SK-N-SH treated with all-trans-retinoic acid at 6 μM for 48 hours (cell line): Measurements from ENCODE around the gene SLU7.

Experiments used
- ATAC-seq: fragments of 200-7000 bp; cut with Tn5 transposase; 3 replicates; pipeline ENCODE4 v1.9.1; 2020; ENCODE audit warnings: mild to moderate bottlenecking, moderate library complexity
- BACH2 ChIP-seq: fragments of 250-450 bp; sonication (Bioruptor Pico); IDR thresholded peaks from 2 replicates; pipeline ENCODE4 v1.9.0; 2021; ENCODE audit warnings: mild to moderate bottlenecking, borderline replicate concordance
- CSDC2 ChIP-seq: fragments of 250-450 bp; sonication (Bioruptor Pico); IDR thresholded peaks from 2 replicates; pipeline ENCODE4 v1.5.0; 2020; ENCODE audit warnings: mild to moderate bottlenecking, moderate library complexity
- ESRRG ChIP-seq: fragments of 250-450 bp; sonication (Bioruptor Pico); IDR thresholded peaks from 2 replicates; pipeline ENCODE4 v1.6.1; 2021; ENCODE audit warnings: mild to moderate bottlenecking
- GLIS3 ChIP-seq: fragments of 250-450 bp; sonication (Bioruptor Pico); IDR thresholded peaks from 2 replicates; pipeline ENCODE4 v1.5.0; 2020; ENCODE audit warnings: mild to moderate bottlenecking, moderate library complexity
- ISL1 ChIP-seq: fragments of 250-450 bp; sonication (Bioruptor Pico); IDR thresholded peaks from 2 replicates; pipeline ENCODE4 v2.1.2; 2022; ENCODE audit warnings: mild to moderate bottlenecking, moderate library complexity
- OSR1 ChIP-seq: fragments of 250-450 bp; sonication (Bioruptor Pico); IDR thresholded peaks from 2 replicates; pipeline ENCODE4 v1.8.0; 2022; ENCODE audit warnings: moderate library complexity, mild to moderate bottlenecking, inconsistent platforms
- PPARA ChIP-seq: fragments of 250-450 bp; sonication (Bioruptor Pico); IDR thresholded peaks from 2 replicates; pipeline ENCODE4 v1.5.0; 2020; ENCODE audit warnings: mild to moderate bottlenecking, borderline replicate concordance
- RARB ChIP-seq: fragments of 250-450 bp; sonication (Bioruptor Pico); IDR thresholded peaks from 2 replicates; pipeline ENCODE4 v1.8.0; 2021; ENCODE audit warnings: mild to moderate bottlenecking, moderate library complexity
- SNAI2 ChIP-seq: fragments of 250-450 bp; sonication (Bioruptor Pico); IDR thresholded peaks from 2 replicates; pipeline ENCODE4 v1.5.0; 2020; ENCODE audit warnings: mild to moderate bottlenecking, moderate library complexity
- TCF4 ChIP-seq: fragments of 250-450 bp; sonication (Bioruptor Pico); IDR thresholded peaks from 2 replicates; pipeline ENCODE4 v1.8.0; 2021; ENCODE audit warnings: mild to moderate bottlenecking, moderate library complexity, borderline replicate concordance
- TOX ChIP-seq: fragments of 250-450 bp; sonication (Bioruptor Pico); IDR thresholded peaks from 2 replicates; pipeline ENCODE4 v1.8.0; 2021; ENCODE audit warnings: mild to moderate bottlenecking, moderate library complexity, borderline replicate concordance
- ZC3H10 ChIP-seq: fragments of 250-450 bp; sonication (Bioruptor Pico); IDR thresholded peaks from 2 replicates; pipeline ENCODE4 v1.5.1; 2021; ENCODE audit warnings: mild to moderate bottlenecking, moderate library complexity
- ZFP3 ChIP-seq: fragments of 250-450 bp; sonication (Bioruptor Pico); IDR thresholded peaks from 2 replicates; pipeline ENCODE4 v1.5.0; 2020; ENCODE audit warnings: mild to moderate bottlenecking, moderate library complexity
- ZFP30 ChIP-seq: fragments of 450-650 bp; formaldehyde crosslinking; IDR thresholded peaks from 2 replicates; pipeline ENCODE4 v1.5.0; 2022; ENCODE audit warnings: mild to moderate bottlenecking, moderate library complexity
- ZNF565 ChIP-seq: fragments of 450-650 bp; formaldehyde crosslinking; conservative IDR thresholded peaks from 2 replicates; pipeline ENCODE4 v1.5.0; 2020; ENCODE audit warnings: low read depth, mild to moderate bottlenecking, moderate library complexity
- ZNF70 ChIP-seq: fragments of 450-650 bp; formaldehyde crosslinking; IDR thresholded peaks from 2 replicates; pipeline ENCODE4 v1.5.0; 2020; ENCODE audit warnings: mild to moderate bottlenecking, moderate library complexity
- ZNF8 ChIP-seq: fragments of 450-650 bp; formaldehyde crosslinking; IDR thresholded peaks from 2 replicates; pipeline ENCODE4 v1.5.0; 2020; ENCODE audit warnings: mild to moderate bottlenecking, moderate library complexity
- TF ChIP-seq, protein P1 (sequence below): fragments of 250-450 bp; sonication (Bioruptor Pico); IDR thresholded peaks from 2 replicates; pipeline ENCODE4 v1.5.1; 2021; ENCODE audit warnings: mild to moderate bottlenecking, moderate library complexity
- TF ChIP-seq, protein P2 (sequence below): fragments of 250-450 bp; sonication (Bioruptor Pico); IDR thresholded peaks from 2 replicates; pipeline ENCODE4 v1.8.0; 2020; ENCODE audit warnings: mild to moderate bottlenecking, moderate library complexity, borderline replicate concordance
- TF ChIP-seq, protein P3 (sequence below): fragments of 250-450 bp; sonication (Bioruptor Pico); IDR thresholded peaks from 2 replicates; pipeline ENCODE4 v1.8.0; 2021; ENCODE audit warnings: low read depth, mild to moderate bottlenecking, moderate library complexity, borderline replicate concordance
- TF ChIP-seq, protein P4 (sequence below): fragments of 250-450 bp; sonication (Bioruptor Pico); IDR thresholded peaks from 2 replicates; pipeline ENCODE4 v1.5.1; 2020; ENCODE audit warnings: low read depth, mild to moderate bottlenecking, moderate library complexity
- TF ChIP-seq, protein P5 (sequence below): fragments of 250-450 bp; sonication (Bioruptor Pico); IDR thresholded peaks from 2 replicates; pipeline ENCODE4 v1.5.0; 2020; ENCODE audit warnings: mild to moderate bottlenecking, moderate library complexity

SLU7 gene

DNA sequence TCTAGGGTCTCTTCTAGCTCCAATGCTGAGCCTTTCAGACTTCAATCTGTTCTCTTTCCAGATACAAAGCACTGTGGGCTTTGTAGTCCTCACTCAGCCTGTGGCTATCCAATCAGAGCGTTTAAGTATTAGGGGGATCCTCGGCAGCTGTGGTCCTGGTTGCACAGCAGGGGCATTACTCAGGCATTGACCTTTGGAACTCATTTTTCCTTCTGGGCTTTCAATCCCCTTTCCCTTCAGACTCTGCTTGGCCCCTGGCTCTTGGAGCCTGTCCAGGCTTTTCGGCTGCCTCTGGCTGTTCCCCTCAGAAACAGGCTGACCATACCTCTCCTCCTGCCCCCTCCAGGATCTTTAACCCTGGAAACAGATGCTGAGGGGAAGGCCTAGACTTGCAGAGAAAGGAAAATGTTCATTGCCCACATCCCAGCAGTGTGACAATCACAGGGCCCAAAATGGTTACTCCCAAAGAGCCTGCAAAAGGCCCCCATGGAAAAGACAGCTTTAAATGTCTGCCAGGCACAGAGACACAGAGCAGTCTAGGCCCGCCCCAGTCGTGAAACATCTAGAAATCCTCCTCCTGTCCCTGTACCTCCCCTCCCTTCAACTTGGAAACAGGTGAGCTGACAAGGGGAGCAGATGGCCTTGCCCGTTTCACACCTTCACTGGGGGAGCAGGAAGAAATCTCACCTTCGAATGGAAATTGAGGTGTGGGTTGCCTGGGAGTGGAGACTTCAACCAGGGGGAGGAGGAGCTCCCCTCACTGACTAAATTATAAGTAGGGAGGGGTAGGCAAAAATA, 62.1 kb downstream of the SLU7 start:
- no peak for ATAC-seq
- no peak for TF ChIP-seq ESRRG (CRISPR knock-in tag)
- TF ChIP-seq ZFP3 (CRISPR knock-in tag), result no peak
- TF ChIP-seq RARB, result no peak
- TF ChIP-seq BACH2 (CRISPR knock-in tag), result no peak
- TF ChIP-seq, protein P1, sequence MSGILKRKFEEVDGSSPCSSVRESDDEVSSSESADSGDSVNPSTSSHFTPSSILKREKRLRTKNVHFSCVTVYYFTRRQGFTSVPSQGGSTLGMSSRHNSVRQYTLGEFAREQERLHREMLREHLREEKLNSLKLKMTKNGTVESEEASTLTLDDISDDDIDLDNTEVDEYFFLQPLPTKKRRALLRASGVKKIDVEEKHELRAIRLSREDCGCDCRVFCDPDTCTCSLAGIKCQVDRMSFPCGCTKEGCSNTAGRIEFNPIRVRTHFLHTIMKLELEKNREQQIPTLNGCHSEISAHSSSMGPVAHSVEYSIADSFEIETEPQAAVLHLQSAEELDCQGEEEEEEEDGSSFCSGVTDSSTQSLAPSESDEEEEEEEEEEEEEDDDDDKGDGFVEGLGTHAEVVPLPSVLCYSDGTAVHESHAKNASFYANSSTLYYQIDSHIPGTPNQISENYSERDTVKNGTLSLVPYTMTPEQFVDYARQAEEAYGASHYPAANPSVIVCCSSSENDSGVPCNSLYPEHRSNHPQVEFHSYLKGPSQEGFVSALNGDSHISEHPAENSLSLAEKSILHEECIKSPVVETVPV, result no peak
- TF ChIP-seq, protein P2, sequence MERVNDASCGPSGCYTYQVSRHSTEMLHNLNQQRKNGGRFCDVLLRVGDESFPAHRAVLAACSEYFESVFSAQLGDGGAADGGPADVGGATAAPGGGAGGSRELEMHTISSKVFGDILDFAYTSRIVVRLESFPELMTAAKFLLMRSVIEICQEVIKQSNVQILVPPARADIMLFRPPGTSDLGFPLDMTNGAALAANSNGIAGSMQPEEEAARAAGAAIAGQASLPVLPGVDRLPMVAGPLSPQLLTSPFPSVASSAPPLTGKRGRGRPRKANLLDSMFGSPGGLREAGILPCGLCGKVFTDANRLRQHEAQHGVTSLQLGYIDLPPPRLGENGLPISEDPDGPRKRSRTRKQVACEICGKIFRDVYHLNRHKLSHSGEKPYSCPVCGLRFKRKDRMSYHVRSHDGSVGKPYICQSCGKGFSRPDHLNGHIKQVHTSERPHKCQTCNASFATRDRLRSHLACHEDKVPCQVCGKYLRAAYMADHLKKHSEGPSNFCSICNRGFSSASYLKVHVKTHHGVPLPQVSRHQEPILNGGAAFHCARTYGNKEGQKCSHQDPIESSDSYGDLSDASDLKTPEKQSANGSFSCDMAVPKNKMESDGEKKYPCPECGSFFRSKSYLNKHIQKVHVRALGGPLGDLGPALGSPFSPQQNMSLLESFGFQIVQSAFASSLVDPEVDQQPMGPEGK, result no peak

DNA sequence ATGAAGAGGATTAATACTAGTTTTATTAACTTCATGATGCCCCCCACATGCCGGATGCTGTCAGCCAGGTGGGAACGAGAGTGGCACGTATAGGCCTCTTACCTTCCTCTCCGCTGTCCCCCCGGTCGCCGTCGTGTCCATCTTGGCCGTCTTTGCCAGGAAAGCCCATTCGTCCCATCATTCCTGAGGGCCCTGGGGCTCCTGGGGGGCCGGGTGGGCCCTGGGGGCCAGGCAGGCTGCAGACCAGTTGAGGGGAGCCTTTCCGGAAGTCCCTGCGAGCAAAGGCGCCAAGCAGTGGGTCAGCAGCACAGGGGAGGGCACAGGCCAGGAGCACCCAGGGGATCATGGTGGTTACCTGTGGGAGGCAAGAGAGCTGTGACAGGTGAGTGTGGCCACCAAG, 64.2 kb downstream of the SLU7 start:
- TF ChIP-seq SNAI2 (CRISPR knock-in tag) (no peak), RARB (no peak), BACH2 (CRISPR knock-in tag) (no peak), ZNF70 (no peak), GLIS3 (CRISPR knock-in tag) (no peak), ZFP30 (CRISPR knock-in tag) (no peak), ISL1 (CRISPR knock-in tag) (no peak)
- TF ChIP-seq, protein P3, sequence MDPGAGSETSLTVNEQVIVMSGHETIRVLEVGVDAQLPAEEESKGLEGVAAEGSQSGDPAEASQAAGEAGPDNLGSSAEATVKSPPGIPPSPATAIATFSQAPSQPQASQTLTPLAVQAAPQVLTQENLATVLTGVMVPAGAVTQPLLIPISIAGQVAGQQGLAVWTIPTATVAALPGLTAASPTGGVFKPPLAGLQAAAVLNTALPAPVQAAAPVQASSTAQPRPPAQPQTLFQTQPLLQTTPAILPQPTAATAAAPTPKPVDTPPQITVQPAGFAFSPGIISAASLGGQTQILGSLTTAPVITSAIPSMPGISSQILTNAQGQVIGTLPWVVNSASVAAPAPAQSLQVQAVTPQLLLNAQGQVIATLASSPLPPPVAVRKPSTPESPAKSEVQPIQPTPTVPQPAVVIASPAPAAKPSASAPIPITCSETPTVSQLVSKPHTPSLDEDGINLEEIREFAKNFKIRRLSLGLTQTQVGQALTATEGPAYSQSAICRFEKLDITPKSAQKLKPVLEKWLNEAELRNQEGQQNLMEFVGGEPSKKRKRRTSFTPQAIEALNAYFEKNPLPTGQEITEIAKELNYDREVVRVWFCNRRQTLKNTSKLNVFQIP (CRISPR knock-in tag), result no peak
- ATAC-seq, result no peak

DNA sequence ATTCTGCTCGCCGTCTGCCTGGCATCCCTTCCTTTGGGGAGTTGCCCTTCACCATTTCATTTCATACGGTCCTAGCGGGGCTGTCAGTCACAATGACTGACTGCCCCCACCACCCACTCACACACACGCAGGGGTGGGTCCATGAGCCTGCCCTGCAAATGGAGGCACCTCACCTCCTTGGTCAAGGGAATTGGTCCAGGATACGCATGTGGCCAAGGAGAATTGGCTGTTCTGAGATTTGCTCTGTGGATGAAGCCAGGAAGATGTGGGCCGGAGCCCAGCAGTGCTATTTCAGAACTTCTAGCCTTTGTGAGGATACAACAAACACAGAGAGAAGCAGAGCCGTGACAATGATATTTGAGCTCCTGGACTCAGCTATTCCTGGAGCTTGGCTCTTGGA, 65.5 kb downstream of the SLU7 start:
- no peak for ATAC-seq
- TF ChIP-seq TOX (CRISPR knock-in tag) (no peak), TCF4 (CRISPR knock-in tag) (no peak), PPARA (CRISPR knock-in tag) (no peak), ZFP30 (CRISPR knock-in tag) (no peak), BACH2 (CRISPR knock-in tag) (no peak), GLIS3 (CRISPR knock-in tag) (no peak), ZNF8 (CRISPR knock-in tag) (no peak), ZNF565 (CRISPR knock-in tag) (no peak), ZNF70 (no peak), OSR1 (CRISPR knock-in tag) (no peak), ZFP3 (CRISPR knock-in tag) (no peak), ZC3H10 (CRISPR knock-in tag) (no peak), SNAI2 (CRISPR knock-in tag) (no peak), RARB (no peak), CSDC2 (no peak), ISL1 (CRISPR knock-in tag) (no peak)
- TF ChIP-seq, protein P4, sequence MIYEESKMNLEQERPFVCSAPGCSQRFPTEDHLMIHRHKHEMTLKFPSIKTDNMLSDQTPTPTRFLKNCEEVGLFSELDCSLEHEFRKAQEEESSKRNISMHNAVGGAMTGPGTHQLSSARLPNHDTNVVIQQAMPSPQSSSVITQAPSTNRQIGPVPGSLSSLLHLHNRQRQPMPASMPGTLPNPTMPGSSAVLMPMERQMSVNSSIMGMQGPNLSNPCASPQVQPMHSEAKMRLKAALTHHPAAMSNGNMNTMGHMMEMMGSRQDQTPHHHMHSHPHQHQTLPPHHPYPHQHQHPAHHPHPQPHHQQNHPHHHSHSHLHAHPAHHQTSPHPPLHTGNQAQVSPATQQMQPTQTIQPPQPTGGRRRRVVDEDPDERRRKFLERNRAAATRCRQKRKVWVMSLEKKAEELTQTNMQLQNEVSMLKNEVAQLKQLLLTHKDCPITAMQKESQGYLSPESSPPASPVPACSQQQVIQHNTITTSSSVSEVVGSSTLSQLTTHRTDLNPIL, result no peak
- TF ChIP-seq, protein P3 (CRISPR knock-in tag), result no peak
- TF ChIP-seq, protein P1, result no peak
- TF ChIP-seq, protein P5, sequence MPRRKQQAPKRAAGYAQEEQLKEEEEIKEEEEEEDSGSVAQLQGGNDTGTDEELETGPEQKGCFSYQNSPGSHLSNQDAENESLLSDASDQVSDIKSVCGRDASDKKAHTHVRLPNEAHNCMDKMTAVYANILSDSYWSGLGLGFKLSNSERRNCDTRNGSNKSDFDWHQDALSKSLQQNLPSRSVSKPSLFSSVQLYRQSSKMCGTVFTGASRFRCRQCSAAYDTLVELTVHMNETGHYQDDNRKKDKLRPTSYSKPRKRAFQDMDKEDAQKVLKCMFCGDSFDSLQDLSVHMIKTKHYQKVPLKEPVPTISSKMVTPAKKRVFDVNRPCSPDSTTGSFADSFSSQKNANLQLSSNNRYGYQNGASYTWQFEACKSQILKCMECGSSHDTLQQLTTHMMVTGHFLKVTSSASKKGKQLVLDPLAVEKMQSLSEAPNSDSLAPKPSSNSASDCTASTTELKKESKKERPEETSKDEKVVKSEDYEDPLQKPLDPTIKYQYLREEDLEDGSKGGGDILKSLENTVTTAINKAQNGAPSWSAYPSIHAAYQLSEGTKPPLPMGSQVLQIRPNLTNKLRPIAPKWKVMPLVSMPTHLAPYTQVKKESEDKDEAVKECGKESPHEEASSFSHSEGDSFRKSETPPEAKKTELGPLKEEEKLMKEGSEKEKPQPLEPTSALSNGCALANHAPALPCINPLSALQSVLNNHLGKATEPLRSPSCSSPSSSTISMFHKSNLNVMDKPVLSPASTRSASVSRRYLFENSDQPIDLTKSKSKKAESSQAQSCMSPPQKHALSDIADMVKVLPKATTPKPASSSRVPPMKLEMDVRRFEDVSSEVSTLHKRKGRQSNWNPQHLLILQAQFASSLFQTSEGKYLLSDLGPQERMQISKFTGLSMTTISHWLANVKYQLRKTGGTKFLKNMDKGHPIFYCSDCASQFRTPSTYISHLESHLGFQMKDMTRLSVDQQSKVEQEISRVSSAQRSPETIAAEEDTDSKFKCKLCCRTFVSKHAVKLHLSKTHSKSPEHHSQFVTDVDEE (CRISPR knock-in tag), result no peak
